ENCODE data around the gene EPB41L4B. TPM values are rescaled to one million over a fixed set of nuclear protein-coding genes. Genes with fewer than 3 reads are reported as not detected.

EPB41L4B gene
- total RNA-seq, 1 experiment from 2014 or later = 8.1 TPM

- Histone ChIP-seq H4K20me1 (ENCODE audit: insufficient read depth) (no peaks in the 10 kb centered on the region), H3K9ac (ENCODE audit: low read length) (peak overlapping the region; percentile 62), H3K9me3 (ENCODE audit: control insufficient read depth in 1 of 2, insufficient read depth in 1 of 2, low read depth in 1 of 2, low read length in 2 of 2) (no peaks in the 10 kb centered on the region), H3K27me3 (ENCODE audit: insufficient read depth, low read length) (no peaks in the 10 kb centered on the region), H3K4me2 (ENCODE audit: low read length) (peak overlapping the region; percentile 96), H2AFZ (ENCODE audit: low read depth, low read length, poor library complexity, severe bottlenecking) (no peak overlapping the region), H3K79me2 (ENCODE audit: insufficient read depth, low read length) (peaks cover 29% of the 10 kb centered on the region), H3K36me3 (ENCODE audit: control insufficient read depth in 1 of 2, insufficient read depth in 2 of 2, low read length in 2 of 2) (no peaks in the 10 kb centered on the region), H3K4me3 (replicated peaks in 1 of 2; ENCODE audit: low read depth in 1 of 2, low read length in 2 of 2) (peak overlapping the region; percentile 62 to 71), H3K27ac (ENCODE audit: low read depth, low read length) (peak overlapping the region; percentile 43; the same call in 1 of the 2 replicates), H3K9me2 (ENCODE audit: insufficient read depth) (no peaks in the 10 kb centered on the region), H3K4me1 (ENCODE audit: control insufficient read depth in 1 of 2, insufficient read depth in 2 of 2, low read length in 2 of 2) (peaks cover 23 to 56% of the 10 kb centered on the region in 2 experiments)
- ChIA-PET POLR2A (no interaction called here), RAD21 (ENCODE audit: low non-redundant PET in 1 of 2, low total read pairs in 2 of 2, uncharacterized antibody in 2 of 2, unreplicated experiment in 2 of 2) (no interaction called here), CTCF (no interaction called here)
- intact Hi-C loops (cut with micrococcal nuclease) = loop anchor here (2.0 to 10.0 kb wide), 3 partner anchors 137 to 465 kb away; partner anchors contain the start of gene ACTL7B
- peak; percentile 16; the same call in 1 of the 2 replicates for ATAC-seq
- BruUV-seq (replicated peaks) = no TSS peak
- no peak for DNase-seq (ENCODE audit: low read depth, low spot score)
- TF ChIP-seq CEBPB (IDR thresholded peaks at IDR 0.05; ENCODE audit: low read depth) = no peak
- no peak for TF ChIP-seq ZBTB33 (IDR thresholded peaks at IDR 0.05; ENCODE audit: extremely low read depth, insufficient replicate concordance, low read length)
- no peak for TF ChIP-seq RAD21 (IDR thresholded peaks at IDR 0.05; ENCODE audit: low read depth)
- no peak for TF ChIP-seq POLR2AphosphoS5 (IDR thresholded peaks at IDR 0.05; ENCODE audit: low read depth, low read length)
- TF ChIP-seq CTCF (IDR thresholded peaks at IDR 0.05 in 2 of 3, conservative IDR thresholded peaks at IDR 0.05 in 1 of 3; ENCODE audit: borderline replicate concordance in 1 of 3, insufficient read depth in 1 of 3, low read depth in 2 of 3, low read length in 2 of 3) = no peak
- TF ChIP-seq ATF3 (IDR thresholded peaks at IDR 0.05) = no peak
- no peak for TF ChIP-seq JUND (IDR thresholded peaks at IDR 0.05)
- no peak for TF ChIP-seq ELF1 (IDR thresholded peaks at IDR 0.05; ENCODE audit: borderline replicate concordance, low read depth)
- no peak for TF ChIP-seq TCF7L2 (IDR thresholded peaks at IDR 0.05; ENCODE audit: borderline replicate concordance, extremely low read depth, insufficient read depth, insufficient read length)
- TF ChIP-seq EZH2 (IDR thresholded peaks at IDR 0.05) = no peak
- TF ChIP-seq SIN3A (IDR thresholded peaks at IDR 0.05; ENCODE audit: low read depth) = no peak
- TF ChIP-seq SP1 (IDR thresholded peaks at IDR 0.05; ENCODE audit: low read depth) = no peak
- TF ChIP-seq EGR1 (IDR thresholded peaks at IDR 0.05; ENCODE audit: low read depth) = no peak
- TF ChIP-seq REST (IDR thresholded peaks at IDR 0.05; ENCODE audit: low read depth) = no peak
- no peak for TF ChIP-seq POLR2A (IDR thresholded peaks at IDR 0.05; ENCODE audit: borderline replicate concordance, extremely low read depth, insufficient read depth, insufficient read length)
- TF ChIP-seq FOSL1 (IDR thresholded peaks at IDR 0.05; ENCODE audit: low read depth) = no peak
- TF ChIP-seq SRF (IDR thresholded peaks at IDR 0.05; ENCODE audit: low read depth) = no peak
- TF ChIP-seq ZNF274 (IDR thresholded peaks at IDR 0.05; ENCODE audit: low read depth, low read length) = no peak
Observed at GRCh38 chr9:109319626-109320241, 1.1 kb downstream of the EPB41L4B start.
